HL-60/S4 treated with phorbol 12-myristate 13-acetate at 8.2 ng/mL for 4 days and 3 days (cell line): ENCODE results near the gene BRWD1.
"Not testable (repeated sequence)": the region's sequence is repeated elsewhere in the genome, so short reads cannot be mapped to it uniquely, and the experiment has no call there.

ENCODE experiments used
- in situ Hi-C: fragments of 300-500 bp; cut with MboI; formaldehyde crosslinking; loops from 2 replicates; pipeline ENCODE4 v1.15.0; 2022; ENCODE audit warnings: low sequenced_read_pairs

Gene BRWD1

DNA sequence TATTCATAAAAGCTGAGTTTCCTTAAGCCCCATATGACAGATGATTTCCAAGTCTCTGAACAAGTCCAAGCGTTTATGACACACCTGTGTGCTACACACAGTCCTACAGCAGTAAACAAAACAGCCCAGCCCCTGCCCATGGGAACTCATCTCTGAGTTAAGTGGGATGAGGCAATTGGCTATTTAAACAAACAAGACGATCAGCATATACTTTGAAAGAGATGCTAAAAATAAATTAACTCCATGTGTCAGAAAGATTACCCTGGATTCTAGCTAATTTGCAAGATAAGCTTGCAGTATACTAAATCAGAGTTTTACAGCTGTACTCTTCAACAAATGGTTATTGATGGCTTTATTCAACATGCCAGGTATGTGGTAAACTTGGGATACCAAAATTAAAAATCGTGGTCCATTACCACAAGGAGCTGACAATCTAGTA lies 137.1 kb downstream of the BRWD1 start:
- in situ Hi-C loops, result no loop called here

DNA sequence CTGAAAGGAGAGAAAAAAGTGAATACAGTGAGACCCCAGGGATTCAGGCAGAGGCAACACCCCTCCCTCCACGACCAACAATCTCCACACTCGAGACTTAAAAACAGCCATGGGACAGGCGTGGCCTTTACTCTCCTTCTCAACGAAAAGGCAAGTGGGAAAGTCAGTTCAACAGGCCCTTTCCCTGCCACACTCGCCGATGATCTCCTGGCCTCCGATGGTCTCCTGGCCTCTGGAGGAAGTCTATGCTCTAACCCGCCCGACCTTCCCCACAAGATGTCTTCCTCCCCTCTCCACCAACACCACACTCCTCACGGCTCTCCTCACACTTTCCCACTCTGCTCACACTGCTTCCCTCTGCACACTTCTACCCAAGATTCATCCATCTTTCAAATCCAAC lies 137.8 kb downstream of the BRWD1 start:
- in situ Hi-C loops, result no loop called here

DNA sequence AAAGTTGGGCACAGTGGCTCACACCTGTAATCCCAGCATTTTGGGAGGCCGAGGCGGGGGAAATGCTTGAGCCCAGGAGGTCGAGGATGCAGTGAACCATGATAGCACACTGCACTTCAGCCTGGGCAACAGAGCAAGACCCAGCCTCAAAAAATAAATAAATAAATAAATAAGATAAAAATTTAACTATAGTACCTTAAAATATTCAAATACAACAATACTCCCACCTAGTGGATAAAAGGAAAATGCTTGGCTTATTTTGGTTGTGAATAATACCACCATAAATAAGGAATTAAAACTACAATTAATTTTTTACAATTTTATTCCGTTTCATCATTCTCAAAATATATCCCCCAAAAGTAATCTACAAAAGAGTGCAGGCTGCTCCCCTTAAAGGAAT lies 138.3 kb downstream of the BRWD1 start:
- in situ Hi-C loops, result no loop called here

DNA sequence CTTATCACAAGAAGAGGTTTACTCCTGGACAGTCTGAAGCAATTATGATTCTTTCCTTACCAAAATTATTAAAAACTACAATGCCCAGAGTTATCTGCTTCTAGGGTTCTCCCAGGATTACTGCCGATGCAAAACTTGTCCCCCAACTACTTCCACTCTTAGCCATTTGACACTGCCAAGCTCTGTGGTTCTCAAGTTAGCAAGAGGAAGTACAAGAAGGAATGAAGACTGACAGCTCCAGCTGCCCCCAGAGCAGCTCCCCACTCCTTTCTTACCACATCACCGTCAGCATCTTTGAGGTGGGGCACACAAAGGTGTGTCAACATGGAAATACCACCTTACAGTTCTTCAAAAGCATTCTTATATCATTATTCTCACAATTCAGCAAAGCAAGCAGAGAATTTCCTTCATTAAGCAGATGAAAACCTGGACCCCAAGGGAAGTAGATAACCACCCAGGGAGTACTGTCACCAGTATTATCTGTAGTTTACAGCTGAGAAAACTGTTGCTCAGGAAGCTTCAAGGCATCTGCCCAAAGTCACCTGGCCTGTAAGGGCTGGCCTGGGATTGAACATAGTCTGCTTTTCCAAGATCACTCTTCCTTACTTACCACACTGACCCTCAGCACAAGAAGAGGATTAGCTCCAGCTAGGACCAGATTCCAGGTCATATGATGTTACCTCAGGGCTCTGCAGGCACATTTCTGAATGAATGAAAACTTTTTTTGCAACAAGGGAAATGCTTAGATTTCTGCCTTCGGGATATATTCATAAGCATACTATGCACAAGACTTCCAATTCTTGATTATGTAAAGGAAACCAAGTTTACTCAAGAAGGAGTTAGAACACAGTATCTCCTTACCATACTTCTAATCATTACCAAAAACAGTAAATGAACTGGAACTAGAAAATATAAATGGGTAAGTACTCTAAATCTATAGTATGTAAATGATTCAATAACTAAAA lies 139.4 kb downstream of the BRWD1 start:
- in situ Hi-C loops, result no loop called here

DNA sequence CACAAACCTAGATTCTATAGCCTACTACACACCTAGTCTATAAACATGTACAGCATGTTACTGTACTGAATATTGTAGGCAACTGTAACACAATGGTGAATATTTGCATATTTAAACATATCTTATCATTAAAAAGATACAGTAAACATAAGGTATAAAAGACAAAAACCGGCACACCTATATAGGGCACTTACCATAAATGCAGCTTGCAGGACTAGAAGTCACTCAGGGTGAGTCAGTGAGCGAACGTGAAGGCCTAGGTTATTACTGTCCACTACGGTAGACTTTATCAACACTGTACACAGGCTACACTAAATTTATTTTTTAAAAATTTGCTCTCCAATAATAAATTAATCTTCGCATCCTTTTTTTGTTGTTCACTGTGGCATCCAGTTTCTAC lies 143.5 kb downstream of the BRWD1 start:
- in situ Hi-C loops, result no loop called here

DNA sequence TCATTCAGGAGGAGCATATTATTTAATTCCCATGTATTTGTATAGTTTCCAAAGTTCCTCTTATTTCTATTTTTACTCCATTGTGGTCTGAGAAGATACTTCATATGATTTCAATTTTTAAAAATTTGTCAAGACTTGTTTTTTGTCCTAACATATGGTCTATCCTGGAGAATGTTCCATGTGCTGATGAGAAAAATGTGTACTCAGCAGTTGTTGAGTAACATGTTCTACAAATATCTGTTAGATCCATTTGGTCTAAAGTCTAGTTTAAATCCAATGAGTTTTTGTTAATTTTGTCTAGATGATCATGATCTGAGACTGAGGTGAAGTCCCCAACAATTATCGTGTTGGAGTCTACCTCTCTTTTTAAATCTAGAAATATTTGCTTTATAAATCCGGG lies 144.6 kb downstream of the BRWD1 start:
- in situ Hi-C loops, result no loop called here

DNA sequence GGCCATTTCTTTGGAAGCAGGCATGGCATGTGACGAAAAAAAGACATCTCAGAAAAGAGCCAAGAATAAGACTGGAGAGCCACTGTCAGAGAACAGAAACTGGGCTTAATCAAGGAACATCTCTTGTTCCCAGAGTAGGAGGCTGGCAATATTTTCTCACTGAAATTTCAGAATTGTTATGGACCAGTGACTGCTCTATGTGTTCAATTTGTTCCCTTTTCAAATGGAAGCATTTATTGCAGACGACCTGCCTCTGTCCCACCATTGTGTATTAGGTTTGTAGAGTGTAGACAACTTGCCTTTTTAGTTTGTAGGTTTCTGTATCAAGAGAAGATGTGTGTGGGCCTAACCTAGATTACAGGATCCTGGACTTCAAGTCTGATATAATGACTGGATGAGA lies 148.9 kb downstream of the BRWD1 start:
- in situ Hi-C loops, result no loop called here

DNA sequence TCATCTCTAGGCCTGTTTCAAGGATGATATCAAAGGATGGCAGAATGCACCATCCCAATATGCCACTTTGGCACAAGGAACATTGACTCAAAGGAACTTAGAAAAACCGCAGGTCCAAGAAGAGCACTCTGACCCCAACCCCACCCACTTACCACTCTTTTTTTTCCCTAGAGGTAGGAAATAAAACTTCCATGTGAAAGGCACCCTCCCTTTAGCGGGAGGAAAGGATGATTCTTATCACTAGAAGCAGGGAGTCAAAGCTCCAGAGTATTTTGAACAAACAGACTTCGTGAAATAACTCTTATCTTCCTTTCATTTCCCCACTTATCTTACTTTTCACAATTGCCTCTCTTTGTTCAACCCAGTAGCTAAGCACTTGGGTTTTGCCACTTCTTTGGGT lies 152.4 kb downstream of the BRWD1 start:
- in situ Hi-C loops, result no loop called here

DNA sequence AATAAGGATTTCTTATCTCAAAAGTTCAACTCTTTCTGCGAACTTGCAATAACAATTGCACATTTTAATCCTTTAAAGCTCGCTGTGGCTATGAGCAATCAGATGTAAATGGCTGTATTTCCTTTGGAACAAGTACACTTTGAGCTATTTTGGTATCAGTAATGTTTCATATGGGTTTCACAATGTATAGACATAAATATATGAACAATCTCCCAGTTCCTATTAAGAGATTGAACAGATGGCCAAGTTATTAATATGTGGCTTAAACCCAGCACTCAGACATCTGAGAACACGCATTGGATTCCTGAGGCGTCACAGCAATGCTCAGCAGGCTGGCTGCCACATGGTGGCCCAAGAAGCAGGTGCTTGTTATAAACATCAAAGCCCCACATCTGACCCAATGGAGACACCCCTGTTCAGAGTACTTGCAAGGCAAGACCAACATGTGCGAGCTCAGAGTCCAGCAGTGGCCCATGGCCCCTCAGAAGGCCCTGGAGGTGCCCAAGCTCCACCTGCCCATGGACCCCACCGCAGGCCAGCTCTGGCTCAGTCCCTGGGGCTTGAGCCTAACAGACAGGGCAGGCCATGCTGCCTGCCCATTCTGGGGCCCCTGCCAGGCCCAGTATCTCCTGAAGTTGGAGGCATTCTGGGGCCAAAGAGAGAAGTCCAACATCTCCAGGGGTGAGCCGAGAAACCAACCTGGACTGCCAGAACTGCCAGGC lies 153.9 kb downstream of the BRWD1 start:
- in situ Hi-C loops, result no loop called here

DNA sequence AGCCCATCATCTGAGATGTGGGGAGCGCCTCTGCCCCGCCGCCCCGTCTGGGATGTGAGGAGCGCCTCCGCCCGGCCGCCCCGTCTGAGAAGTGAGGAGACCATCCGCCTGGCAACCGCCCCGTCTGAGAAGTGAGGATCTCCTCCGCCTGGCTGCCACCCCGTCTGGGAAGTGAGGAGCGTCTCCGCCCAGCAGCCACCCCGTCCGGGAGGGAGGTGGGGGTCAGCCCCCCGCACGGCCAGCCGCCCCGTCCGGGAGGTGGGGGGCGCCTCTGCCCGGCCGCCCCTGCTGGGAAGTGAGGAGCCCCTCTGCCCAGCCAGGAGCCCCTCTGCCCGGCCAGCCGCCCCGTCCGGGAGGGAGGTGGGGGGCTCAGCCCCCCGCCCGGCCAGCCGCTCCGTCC lies 156.2 kb downstream of the BRWD1 start:
- in situ Hi-C loops, result not testable (repeated sequence)

DNA sequence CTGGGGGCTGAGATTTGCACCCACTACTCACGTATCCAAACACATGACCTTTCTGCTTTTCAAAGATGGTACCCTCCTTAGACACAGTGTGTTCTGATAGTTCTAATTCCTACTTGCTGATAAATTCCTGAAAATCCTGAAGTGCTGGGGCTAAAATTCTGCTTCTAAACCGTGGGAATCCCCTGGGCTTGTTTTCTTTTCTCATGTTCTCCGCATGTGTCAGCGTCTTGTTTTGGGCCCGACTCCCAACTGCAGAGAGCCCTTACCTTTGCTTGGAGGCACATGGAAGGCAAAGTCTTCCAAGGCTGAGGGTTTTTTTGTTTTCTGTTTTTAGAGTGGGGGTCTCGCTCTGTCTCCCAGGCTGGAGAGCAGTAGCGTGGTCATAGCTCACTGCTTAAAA lies 157.4 kb downstream of the BRWD1 start:
- in situ Hi-C loops, result no loop called here

DNA sequence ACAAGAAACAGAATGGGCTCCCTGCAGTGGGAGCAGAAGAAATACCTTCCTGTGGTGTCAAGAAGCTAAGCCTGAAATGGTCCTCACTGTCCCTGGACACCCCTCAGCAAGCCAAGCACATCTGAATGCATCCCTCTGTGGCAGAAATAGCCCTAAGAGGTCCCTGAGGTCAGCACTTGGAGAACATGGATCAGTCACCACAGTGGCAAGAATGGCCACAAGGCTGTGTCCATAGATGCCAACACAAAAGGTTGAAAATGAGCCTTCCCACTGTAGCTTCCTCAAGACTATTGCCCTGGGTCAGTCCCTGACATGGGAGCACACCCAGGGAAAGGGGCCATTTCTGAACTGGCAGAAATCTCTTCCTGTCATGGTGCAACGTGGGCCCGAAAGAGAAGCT lies 157.9 kb downstream of the BRWD1 start:
- in situ Hi-C loops, result no loop called here

DNA sequence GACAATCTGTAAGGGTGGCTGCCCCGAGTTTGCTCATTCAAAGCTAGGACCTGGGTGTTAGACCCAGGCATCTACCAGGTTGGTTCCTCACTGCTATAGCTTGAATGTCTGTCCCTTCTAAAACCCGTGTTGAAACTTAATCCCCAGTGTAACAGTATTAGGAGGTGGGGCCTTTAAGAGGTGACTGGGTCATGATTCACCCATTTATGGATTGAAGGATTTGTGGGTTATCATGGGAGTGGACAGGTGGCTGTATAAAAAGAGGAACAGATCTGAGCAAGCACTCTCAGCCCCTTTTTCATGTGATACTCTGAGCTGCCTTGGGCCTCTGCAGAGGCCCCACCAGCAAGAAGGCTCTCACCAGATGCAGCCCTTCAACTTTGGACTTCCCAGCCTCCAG lies 159.6 kb downstream of the BRWD1 start:
- in situ Hi-C loops, result no loop called here

DNA sequence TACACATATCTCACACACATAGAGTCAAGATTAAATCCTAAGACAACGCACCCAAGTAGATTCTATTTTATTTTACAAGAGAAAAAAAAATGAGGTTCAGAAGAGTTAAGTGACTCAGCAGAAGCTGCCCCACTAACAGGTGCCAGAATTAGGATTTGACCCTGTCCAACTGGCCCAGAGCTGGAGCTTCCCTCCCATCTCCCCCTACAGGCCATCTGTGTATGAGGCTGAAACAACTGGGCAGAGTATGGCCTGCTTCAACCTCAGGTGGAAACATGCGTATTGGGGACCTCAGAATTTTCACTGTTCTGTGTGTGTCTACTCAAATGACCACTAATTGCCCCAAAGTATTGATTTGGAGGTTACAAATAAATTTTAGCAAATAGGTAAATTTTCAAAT lies 160.1 kb downstream of the BRWD1 start:
- in situ Hi-C loops, result no loop called here

DNA sequence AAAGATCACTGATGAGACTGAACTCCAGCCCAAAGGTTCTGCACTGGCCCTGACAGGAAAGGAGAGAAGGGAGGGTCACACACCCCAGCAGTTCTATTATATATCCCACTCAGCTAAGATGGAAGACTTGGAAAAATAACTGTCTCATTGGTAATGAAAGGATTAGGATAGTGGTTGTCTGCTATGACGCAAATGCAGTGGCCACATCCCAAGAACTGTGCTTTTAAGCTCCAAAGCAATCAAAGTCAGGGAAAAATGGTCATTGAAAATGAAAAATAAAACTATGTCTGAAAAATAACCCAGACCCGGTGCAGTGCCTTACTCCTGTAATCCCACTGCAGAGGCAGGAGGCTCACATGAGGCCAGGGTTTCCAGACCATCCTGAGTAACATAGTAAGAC lies 161.2 kb downstream of the BRWD1 start:
- in situ Hi-C loops, result no loop called here

DNA sequence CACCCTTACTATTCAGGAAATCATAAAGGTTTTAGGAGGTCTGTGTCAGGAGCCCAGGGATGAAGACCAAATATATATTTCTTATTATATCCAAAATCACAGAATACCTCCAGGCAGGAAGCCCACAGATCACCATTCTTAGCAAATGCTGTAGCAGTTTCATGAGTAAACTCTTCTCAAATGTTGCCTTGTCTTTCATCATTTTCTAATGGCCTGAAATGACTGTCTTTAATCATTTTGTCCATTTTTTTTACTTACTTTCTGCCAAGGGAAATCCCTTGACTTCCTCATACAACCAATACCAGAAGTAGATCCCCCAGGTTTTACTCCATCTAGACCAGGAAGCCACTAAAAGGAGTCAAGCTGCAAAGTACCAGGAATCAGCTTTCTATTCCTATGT lies 162.6 kb downstream of the BRWD1 start:
- in situ Hi-C loops, result no loop called here

DNA sequence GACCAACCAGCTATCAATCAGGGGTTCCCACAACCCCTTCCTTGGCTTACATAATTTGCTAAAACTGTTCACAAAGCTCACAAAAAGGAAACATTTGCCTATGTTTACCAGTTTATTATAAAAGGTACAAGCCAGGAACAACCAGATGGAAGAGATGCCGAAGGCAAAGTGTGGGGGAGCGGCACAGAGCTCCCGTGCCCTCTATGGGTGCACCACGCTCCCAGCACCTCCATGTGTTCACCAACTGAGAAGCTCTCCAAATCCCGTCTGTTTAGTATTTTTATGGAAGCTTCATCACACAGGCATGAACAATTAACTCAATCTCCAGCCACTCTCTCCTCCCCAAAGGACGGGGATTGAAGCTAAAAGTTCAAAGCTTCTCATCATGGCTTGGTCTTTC lies 163.1 kb downstream of the BRWD1 start:
- in situ Hi-C loops, result no loop called here

DNA sequence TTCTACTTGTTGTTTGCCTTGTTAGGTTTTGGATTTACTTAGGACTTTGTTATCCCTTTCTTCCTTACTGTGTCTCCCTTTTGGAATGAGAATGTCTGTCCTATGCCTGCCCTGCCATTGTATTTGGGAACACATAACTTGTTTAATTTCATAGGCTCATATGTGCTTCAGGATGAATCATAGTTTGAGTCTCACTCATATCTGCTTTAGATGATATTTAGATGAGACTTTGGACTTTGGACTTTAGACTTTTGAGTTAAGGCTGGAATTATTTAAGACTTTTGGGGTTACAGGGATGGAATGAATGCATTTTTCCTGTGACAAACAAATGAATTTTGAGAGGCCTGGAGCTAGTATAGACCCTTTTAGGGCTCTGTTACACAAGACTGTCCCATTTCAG lies 163.6 kb downstream of the BRWD1 start:
- in situ Hi-C loops, result loop anchor here (25.0 kb wide), 1 partner anchor 638 kb away; no protein-coding TSS in a partner anchor

DNA sequence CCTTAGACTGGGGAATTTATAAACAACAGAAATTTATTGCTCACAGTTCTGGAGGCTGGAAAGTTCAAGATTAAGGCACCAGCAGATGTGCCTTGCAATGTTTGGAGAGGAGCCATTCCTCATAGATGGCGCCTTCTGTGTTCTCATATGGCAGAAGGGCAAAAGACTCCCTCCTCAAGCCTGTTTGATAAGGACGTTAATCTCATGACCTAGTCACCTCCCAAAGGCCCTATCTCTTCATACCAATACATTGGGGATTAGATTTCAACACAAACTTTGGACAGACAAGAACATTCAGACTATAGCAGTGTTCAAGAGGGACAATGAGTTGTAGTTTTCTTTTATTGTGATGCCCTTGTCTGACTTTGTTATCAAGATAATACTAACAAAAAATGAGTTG lies 164.5 kb downstream of the BRWD1 start:
- in situ Hi-C loops, result loop anchor here (25.0 kb wide), 1 partner anchor 637 kb away; no protein-coding TSS in a partner anchor

DNA sequence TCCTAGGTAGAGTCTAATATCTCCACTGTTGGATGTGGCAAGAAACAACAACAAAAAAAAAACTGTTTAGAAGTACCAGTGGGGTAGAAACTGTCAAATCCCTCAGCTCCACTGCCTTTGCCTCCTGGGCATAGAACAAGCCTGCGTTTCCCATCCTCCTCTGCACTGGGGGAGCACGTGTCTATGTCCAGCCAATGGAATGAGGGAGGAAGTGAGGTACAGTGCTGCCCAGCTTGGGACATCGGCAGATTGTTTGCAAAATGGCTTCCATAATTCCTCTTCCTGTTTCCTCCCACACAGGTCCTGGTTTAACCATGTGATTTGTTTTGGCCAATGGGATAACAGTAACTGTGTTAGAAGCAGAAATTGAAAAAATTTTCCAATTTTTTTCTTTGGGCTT lies 169.2 kb downstream of the BRWD1 start:
- in situ Hi-C loops, result loop anchor here (25.0 kb wide), 1 partner anchor 632 kb away; no protein-coding TSS in a partner anchor

DNA sequence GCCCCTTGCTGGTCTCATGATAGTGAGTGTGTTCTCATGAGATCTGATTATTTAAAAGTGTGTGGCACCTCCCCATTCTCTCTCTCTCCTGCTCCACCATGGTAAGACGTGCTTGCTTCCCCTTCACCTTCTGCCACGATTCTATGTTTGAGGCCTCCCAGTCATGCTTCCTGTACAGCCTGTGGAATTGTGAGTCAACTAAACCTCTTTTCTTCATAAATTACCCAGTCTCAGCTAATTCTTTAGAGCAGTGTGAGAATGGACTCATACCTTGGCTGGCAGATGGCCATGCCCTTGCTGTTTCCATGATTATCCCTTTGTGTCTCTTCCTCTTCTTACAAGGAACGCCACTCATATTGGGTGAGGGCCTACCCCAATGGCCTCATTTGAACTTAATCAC lies 170.5 kb downstream of the BRWD1 start:
- in situ Hi-C loops, result loop anchor here (25.0 kb wide), 1 partner anchor 631 kb away; no protein-coding TSS in a partner anchor

DNA sequence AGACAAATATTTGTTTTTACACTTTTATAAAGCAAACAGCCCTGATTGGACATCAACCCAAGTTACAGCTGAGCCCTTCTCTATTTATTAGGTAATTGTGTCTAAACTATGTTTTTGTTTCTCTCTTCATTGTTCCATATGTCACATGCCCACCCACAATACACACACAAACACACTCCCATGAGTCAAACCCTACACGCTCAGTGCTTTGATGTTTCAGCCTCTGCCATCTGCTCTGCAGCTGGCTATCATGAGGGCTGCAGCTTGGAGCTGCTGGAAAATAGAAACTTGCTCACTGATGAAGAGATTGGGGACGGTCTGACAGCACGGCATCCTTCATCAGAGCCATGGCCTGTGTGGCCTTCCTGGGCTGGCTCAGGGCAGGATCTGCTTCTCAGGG lies 171.9 kb downstream of the BRWD1 start:
- in situ Hi-C loops, result loop anchor here (25.0 kb wide), 1 partner anchor 629 kb away; no protein-coding TSS in a partner anchor
